Measurements from ENCODE around the gene OTOL1.

DNA sequence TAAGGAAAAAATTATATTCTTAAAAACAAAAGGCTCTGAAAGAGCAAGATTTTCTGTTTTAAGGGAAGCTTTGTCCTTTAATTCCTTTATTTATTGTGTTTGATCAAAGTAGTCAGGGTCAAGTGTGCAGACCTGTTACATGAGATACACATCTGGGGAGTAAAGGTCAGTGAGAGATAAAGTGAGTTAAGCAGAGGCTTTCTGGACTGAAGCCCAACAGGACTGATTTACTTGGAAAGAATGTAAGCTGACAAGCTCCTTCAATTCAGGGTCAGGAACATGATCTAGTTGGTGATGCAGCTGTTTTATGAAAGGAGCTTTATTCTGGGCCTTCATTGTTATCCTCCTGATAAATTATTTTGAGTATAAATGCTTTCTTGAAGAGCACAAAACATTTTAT is 20.7 kb upstream of the OTOL1 start:
- TF ChIP-seq POLR2AphosphoS5 (IDR thresholded peaks at IDR 0.05; ENCODE audit: low read depth, low read length): no peak
- TF ChIP-seq, protein P1, sequence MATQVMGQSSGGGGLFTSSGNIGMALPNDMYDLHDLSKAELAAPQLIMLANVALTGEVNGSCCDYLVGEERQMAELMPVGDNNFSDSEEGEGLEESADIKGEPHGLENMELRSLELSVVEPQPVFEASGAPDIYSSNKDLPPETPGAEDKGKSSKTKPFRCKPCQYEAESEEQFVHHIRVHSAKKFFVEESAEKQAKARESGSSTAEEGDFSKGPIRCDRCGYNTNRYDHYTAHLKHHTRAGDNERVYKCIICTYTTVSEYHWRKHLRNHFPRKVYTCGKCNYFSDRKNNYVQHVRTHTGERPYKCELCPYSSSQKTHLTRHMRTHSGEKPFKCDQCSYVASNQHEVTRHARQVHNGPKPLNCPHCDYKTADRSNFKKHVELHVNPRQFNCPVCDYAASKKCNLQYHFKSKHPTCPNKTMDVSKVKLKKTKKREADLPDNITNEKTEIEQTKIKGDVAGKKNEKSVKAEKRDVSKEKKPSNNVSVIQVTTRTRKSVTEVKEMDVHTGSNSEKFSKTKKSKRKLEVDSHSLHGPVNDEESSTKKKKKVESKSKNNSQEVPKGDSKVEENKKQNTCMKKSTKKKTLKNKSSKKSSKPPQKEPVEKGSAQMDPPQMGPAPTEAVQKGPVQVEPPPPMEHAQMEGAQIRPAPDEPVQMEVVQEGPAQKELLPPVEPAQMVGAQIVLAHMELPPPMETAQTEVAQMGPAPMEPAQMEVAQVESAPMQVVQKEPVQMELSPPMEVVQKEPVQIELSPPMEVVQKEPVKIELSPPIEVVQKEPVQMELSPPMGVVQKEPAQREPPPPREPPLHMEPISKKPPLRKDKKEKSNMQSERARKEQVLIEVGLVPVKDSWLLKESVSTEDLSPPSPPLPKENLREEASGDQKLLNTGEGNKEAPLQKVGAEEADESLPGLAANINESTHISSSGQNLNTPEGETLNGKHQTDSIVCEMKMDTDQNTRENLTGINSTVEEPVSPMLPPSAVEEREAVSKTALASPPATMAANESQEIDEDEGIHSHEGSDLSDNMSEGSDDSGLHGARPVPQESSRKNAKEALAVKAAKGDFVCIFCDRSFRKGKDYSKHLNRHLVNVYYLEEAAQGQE (IDR thresholded peaks at IDR 0.05; ENCODE audit: insufficient read depth in 1 of 2, low read depth in 2 of 2, low read length in 2 of 2): no peak
- TF ChIP-seq TAF1 (IDR thresholded peaks at IDR 0.05; ENCODE audit: borderline replicate concordance, insufficient read depth, low read length): no peak
- no peak for TF ChIP-seq SIN3A (IDR thresholded peaks at IDR 0.05; ENCODE audit: borderline replicate concordance, insufficient read depth, low read length)

All from PFSK-1 (cell line).